Measurements from ENCODE around the gene CYB5B.

The CYB5B gene

DNA sequence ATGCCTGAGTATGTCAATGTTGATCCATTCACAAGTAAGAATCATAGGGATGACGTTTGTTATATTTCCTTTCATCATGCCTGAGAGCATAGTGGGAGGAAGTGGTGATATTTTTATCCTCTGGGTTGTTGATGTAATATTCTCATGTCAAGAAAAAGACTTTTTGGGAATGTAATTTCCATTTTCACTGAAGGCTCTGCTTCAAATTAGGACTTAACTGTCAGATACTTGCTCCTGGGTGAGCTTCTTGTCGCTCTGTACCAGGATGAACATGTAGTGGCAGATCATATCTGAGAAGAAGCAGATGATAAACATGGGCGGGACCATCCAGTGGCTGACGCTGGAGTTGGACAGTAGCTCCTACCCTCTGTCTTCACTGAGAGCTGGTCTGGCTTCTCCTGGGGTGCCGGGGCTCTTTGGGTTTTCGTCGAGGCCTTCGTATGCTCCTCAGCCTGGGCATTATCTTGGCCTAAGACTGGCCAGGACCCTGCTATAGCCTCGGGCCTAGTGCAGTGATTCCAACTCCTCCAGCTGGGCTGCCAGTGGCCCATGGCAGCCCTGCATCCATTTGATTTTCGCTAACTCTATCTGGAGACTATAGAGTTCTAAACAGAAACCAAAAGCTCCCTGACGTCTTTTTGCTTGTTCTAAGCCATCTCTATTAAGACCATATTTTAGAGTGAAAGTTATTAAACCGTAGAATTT lies 19.7 kb downstream of the CYB5B start:
- Histone ChIP-seq H3K27me3 (no peaks in the 10 kb centered on the region), H3K4me1 (peaks cover 0 to 36% (median 13%) of the 10 kb centered on the region in 4 donors), H3K27ac (peak overlapping the region; percentile 28 to 67), H3K36me3 (peaks cover 0 to 20% (median 0%) of the 10 kb centered on the region in 3 donors), H3K9me3 (no peaks in the 10 kb centered on the region), H3K4me3 (peak overlapping the region; percentile 15 to 19)
- intact Hi-C loops (cut with DNase I; ENCODE audit: low total_unique reads) = no loop called here
- TF ChIP-seq, protein P1, sequence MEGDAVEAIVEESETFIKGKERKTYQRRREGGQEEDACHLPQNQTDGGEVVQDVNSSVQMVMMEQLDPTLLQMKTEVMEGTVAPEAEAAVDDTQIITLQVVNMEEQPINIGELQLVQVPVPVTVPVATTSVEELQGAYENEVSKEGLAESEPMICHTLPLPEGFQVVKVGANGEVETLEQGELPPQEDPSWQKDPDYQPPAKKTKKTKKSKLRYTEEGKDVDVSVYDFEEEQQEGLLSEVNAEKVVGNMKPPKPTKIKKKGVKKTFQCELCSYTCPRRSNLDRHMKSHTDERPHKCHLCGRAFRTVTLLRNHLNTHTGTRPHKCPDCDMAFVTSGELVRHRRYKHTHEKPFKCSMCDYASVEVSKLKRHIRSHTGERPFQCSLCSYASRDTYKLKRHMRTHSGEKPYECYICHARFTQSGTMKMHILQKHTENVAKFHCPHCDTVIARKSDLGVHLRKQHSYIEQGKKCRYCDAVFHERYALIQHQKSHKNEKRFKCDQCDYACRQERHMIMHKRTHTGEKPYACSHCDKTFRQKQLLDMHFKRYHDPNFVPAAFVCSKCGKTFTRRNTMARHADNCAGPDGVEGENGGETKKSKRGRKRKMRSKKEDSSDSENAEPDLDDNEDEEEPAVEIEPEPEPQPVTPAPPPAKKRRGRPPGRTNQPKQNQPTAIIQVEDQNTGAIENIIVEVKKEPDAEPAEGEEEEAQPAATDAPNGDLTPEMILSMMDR (IDR thresholded peaks at IDR 0.05) = no peak
- DNase-seq = no peak

DNA sequence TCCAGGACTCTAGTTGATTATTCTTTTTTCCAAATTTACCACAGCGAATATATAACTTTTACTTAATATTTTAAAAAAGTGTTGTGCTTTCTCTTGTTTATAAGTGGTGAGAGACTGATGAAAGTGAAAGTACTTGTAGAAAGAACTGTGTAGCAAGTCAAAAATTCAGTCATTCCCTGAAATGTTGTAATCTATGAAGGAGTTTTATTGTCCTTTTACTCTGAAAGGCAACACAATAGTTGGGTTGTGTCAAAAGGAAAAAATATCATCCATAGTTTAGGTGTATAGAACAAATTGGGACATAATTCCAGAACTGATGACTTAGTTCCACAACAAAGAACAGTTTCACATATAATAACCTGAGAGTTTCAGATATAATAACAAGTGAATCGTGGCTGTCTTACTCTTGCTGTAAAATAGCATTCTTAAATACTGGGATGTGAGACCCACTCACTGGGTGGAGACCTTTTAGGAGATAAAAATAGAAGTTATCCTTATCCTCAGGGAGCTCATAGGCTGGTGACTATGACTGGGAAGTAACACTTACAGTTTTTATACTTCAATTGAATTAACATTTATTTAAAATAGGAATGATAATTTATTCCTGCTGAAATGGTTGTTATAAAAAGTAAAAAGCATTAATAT lies 20.6 kb downstream of the CYB5B start:
- Histone ChIP-seq H3K4me3 (peak overlapping the region; percentile 15 to 19), H3K4me1 (peaks cover 0 to 36% (median 13%) of the 10 kb centered on the region in 4 donors), H3K36me3 (peaks cover 0 to 19% (median 4%) of the 10 kb centered on the region in 3 donors), H3K27ac (peak overlapping the region; percentile 28 to 67), H3K27me3 (no peaks in the 10 kb centered on the region), H3K9me3 (no peaks in the 10 kb centered on the region)
- TF ChIP-seq, protein P1 (IDR thresholded peaks at IDR 0.05) = no peak
- intact Hi-C loops (cut with DNase I; ENCODE audit: low total_unique reads) = no loop called here
- DNase-seq = no peak

DNA sequence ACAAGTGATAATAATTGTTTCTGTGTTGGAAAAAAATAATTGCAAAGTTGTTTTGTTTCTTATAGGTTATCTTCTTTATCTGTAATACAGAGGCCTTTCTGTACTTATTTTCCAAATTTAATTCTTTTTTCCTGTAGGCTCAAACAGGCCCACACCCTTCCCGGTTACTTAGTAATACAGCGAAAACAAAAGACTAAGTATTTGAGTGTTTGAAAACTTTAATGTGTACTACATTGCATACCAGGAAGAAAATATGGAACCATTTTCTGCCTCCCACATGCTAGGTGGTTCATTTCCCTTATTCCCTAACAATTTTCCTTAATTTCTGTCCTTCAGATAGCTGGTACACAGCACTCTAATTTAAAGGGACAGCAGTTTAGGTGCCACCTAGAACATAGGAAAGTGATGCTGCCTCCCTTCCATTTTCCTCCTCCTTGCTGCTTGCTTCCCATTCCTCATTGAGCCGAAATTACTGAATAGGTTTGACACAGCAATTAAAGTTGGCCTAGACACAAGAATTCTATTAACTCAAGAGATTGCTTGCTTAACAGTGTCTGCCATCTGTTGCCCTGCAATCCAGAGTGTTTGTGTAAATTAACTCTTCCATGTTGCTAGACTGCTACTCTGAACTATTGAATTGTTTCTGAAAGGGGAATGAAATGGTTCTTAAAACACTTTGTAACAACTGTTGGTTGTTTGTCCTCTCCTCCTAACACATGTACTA lies 24.2 kb downstream of the CYB5B start:
- Histone ChIP-seq H3K4me3 (no peak overlapping the region), H3K27me3 (no peaks in the 10 kb centered on the region), H3K4me1 (peaks cover 0 to 21% (median 8%) of the 10 kb centered on the region in 4 donors), H3K9me3 (no peaks in the 10 kb centered on the region), H3K36me3 (peaks cover 0 to 19% (median 6%) of the 10 kb centered on the region in 3 donors), H3K27ac (no peak overlapping the region)
- TF ChIP-seq, protein P1 (IDR thresholded peaks at IDR 0.05) = no peak
- DNase-seq = no peak
- intact Hi-C loops (cut with DNase I; ENCODE audit: low total_unique reads) = no loop called here

DNA sequence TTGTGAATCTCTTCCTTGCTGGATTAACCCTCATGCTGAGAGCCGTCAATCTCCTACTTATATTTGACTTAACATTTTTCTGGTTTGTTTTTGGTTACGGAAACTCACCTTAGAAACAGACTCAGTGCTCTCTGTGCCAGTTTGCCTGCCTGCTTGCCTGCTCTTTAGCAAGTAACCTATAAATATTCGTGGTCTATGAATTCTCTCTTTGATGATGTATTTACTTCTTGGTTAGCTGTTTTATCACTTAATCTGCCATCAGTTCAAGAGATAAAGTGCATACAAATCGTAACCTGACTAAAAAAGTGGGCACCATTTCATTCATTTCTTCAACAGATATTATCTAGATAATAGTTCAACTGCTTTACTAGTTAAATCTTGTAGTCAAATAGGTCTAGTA lies 26.7 kb downstream of the CYB5B start:
- no peak for DNase-seq
- Histone ChIP-seq H3K27ac (no peak overlapping the region), H3K27me3 (no peaks in the 10 kb centered on the region), H3K36me3 (peaks cover 0 to 19% (median 6%) of the 10 kb centered on the region in 3 donors), H3K9me3 (no peaks in the 10 kb centered on the region), H3K4me1 (peaks cover 0 to 4% (median 0%) of the 10 kb centered on the region in 4 donors), H3K4me3 (no peak overlapping the region)
- intact Hi-C loops (cut with DNase I; ENCODE audit: low total_unique reads) = no loop called here
- TF ChIP-seq, protein P1 (IDR thresholded peaks at IDR 0.05) = no peak

DNA sequence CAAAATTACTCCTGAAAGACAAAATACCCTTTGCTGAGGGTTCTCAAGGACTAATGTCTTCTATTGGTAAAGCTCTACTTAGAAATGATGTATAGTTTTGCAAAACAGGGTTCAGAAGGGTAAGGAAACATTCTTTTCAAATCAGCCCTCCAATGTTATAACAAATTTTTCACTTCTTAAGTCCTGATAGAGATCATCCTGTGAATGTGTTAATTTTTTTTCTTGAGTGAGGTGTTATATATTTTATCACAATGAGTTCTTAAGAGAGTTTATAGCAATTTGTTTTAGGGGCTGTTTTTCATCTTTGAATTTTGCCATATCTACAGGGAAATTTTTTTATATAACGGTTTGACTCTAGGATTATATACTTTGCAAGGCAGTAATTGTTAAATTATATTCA lies 29.5 kb downstream of the CYB5B start:
- DNase-seq = no peak
- H3K27me3 ChIP-seq = no peaks in the 10 kb centered on the region
- no peak overlapping the region for H3K4me3 ChIP-seq
- H3K36me3 ChIP-seq = peaks cover 0 to 6% (median 5%) of the 10 kb centered on the region in 3 donors
- H3K4me1 ChIP-seq = peaks cover 0 to 3% (median 0%) of the 10 kb centered on the region in 4 donors
- H3K27ac ChIP-seq = no peak overlapping the region
- intact Hi-C loops (cut with DNase I; ENCODE audit: low total_unique reads) = no loop called here
- no peaks in the 10 kb centered on the region for H3K9me3 ChIP-seq
- TF ChIP-seq, protein P1 (IDR thresholded peaks at IDR 0.05) = no peak
